Uterus (tissue), 2 donors: ENCODE data around the gene TMEM263.

Experiments
- POLR2A ChIP-seq, 2 donors: fragments of 450-650 bp; IDR thresholded peaks; one replicate each; pipeline ENCODE4 v1.6.1; 2016; ENCODE audit warnings: antibody characterized with exemption in 2 of 2, mild to moderate bottlenecking in 1 of 2, moderate library complexity in 1 of 2
- TF ChIP-seq, protein P1 (sequence below), 4 experiments: fragments of 200-600 bp in 2 of 4; fragments of 450-650 bp in 2 of 4; sonication (generic) in 2 of 4; IDR thresholded peaks; one replicate each; pipeline ENCODE4 v1.5.1; 2016 to 2019; ENCODE audit warnings: antibody characterized with exemption in 4 of 4, mild to moderate bottlenecking in 2 of 4, moderate library complexity in 1 of 4

DNA sequence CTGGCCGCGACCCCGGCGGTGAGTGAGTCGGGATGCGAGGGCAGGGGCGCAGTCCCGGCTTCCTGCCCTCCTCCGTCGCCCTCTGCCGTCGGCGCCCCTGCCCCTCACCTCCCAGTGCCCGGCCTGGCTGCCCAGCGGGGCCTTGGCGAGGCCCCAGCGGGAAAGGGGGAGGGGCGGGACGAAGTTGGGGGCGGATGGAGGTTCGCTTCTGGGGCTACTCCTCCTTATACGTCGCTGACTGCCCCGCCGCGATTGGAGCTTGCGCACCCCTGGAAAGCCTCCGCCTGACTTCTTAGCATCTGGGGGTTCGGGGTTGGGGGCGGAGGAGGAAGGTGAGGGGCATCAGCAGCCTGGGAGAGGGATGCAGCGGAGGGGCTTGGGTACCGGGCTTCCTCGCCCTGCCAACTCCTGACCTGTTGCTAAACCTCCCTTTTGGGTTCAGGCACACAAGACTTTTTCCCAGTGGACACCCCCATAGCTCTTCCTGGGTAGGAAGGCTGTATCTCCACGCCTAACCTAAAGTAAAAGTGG, 406 bp downstream of the TMEM263 start:
- TF ChIP-seq, protein P1, sequence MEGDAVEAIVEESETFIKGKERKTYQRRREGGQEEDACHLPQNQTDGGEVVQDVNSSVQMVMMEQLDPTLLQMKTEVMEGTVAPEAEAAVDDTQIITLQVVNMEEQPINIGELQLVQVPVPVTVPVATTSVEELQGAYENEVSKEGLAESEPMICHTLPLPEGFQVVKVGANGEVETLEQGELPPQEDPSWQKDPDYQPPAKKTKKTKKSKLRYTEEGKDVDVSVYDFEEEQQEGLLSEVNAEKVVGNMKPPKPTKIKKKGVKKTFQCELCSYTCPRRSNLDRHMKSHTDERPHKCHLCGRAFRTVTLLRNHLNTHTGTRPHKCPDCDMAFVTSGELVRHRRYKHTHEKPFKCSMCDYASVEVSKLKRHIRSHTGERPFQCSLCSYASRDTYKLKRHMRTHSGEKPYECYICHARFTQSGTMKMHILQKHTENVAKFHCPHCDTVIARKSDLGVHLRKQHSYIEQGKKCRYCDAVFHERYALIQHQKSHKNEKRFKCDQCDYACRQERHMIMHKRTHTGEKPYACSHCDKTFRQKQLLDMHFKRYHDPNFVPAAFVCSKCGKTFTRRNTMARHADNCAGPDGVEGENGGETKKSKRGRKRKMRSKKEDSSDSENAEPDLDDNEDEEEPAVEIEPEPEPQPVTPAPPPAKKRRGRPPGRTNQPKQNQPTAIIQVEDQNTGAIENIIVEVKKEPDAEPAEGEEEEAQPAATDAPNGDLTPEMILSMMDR (IDR thresholded peaks at IDR 0.05): peak in 2 of 4 experiments; percentile 32 to 37
- peak in 1 of 2 donors; percentile 17 for TF ChIP-seq POLR2A (IDR thresholded peaks at IDR 0.05)
